Rectal smooth muscle tissue (tissue), 1 donor: Measurements from ENCODE around the gene GLI1.
"Not testable (repeated sequence)": the region's sequence is repeated elsewhere in the genome, so short reads cannot be mapped to it uniquely, and the experiment has no call there.

ENCODE experiments used
- H3K27ac ChIP-seq: one replicate; pipeline ENCODE4 v1.7.0; 2013; ENCODE audit warnings: low read depth, low read length, inconsistent platforms
- H3K27me3 ChIP-seq: one replicate; pipeline ENCODE4 v1.7.0; 2013; ENCODE audit warnings: low read length; ENCODE audit not compliant: control insufficient read depth, insufficient read depth
- H3K36me3 ChIP-seq: one replicate; pipeline ENCODE4 v1.7.0; 2013; ENCODE audit warnings: low read length; ENCODE audit not compliant: control insufficient read depth, insufficient read depth
- H3K4me1 ChIP-seq: one replicate; pipeline ENCODE4 v1.7.0; 2013; ENCODE audit warnings: low read length; ENCODE audit not compliant: control insufficient read depth, insufficient read depth
- H3K4me3 ChIP-seq: one replicate; pipeline ENCODE4 v1.7.0; 2013; ENCODE audit warnings: low read length
- H3K9ac ChIP-seq: one replicate; pipeline ENCODE4 v1.7.0; 2013; ENCODE audit warnings: low read length

GLI1 gene

DNA sequence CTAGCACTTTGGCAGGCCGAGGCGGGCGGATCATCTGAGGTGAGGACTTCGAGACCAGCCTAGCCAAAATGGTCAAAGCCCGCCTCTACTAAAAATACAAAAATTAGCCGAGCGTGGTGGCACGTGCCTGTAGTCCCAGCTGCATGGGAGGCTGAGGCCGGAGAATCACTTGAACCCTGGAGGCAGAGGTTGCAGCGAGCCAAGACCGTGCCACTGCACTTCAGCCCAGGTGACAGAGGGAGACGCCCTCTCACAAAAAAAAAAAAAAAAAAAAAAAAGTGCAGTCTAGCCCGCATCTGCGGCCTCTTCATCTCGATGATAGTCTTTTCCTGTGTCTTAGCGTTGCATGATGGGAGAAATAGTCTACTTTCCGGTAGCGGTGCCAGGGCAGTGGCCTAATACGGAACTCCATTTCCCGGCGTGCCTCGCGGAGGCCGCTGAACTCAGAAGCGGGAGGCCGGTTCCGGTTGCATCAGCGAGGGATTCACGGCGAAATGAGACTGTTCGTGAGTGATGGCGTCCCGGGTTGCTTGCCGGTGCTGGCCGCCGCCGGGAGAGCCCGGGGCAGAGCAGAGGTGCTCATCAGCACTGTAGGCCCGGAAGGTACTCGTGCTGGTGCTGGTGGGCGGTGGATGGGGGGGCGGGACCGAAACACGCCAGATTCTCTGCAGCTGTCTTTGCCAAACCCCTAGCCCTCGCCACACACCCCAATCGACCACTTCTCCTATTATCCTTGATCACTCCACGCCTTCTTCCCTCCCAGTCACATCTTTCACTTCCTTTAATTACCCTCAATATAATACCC, 28.2 kb downstream of the GLI1 start, which contains the start of gene MARS1:
Gene MARS1 (plus strand): TSS at position 472 of the 805 bp plus-strand sequence. CDS start 23 bp downstream, at position 495.
- peak within 1 kb of the TSS; percentile 99 for H3K4me3 ChIP-seq
- H3K27ac ChIP-seq, result peak within 1 kb of the TSS; percentile 78
- H3K9ac ChIP-seq, result peak within 1 kb of the TSS; percentile 97
- peaks cover 4% of the 10 kb centered on the region for H3K4me1 ChIP-seq
- H3K27me3 ChIP-seq, result no peaks in the 10 kb centered on the region
- peaks cover 8% of the 10 kb centered on the region for H3K36me3 ChIP-seq

- peaks cover 4% of the 10 kb centered on the region for H3K4me1 ChIP-seq
- H3K27me3 ChIP-seq, result no peaks in the 10 kb centered on the region
- H3K27ac ChIP-seq, result peak overlapping the region; percentile 78
- H3K4me3 ChIP-seq, result peak overlapping the region; percentile 99
- H3K9ac ChIP-seq, result peak overlapping the region; percentile 97
- peaks cover 8% of the 10 kb centered on the region for H3K36me3 ChIP-seq
Observed at GRCh38 chr12:57488402-57489156, 29.0 kb downstream of the GLI1 start.

GRCh38 chr12:57489157-57489641, 29.6 kb downstream of the GLI1 start:
- Histone ChIP-seq H3K27me3 (no peaks in the 10 kb centered on the region), H3K36me3 (peaks cover 8% of the 10 kb centered on the region), H3K4me3 (peak overlapping the region; percentile 11), H3K4me1 (peaks cover 4% of the 10 kb centered on the region), H3K9ac (no peak overlapping the region), H3K27ac (no peak overlapping the region)

- Histone ChIP-seq H3K27ac (no peak overlapping the region), H3K4me3 (no peak overlapping the region), H3K36me3 (peaks cover 8% of the 10 kb centered on the region), H3K9ac (no peak overlapping the region), H3K27me3 (no peaks in the 10 kb centered on the region), H3K4me1 (peaks cover 4% of the 10 kb centered on the region)
Observed at GRCh38 chr12:57490126-57490525, 30.5 kb downstream of the GLI1 start.

GRCh38 chr12:57491393-57492280, 32.1 kb downstream of the GLI1 start:
- H3K4me1 ChIP-seq, result peaks cover 4% of the 10 kb centered on the region
- no peaks in the 10 kb centered on the region for H3K27me3 ChIP-seq
- peaks cover 11% of the 10 kb centered on the region for H3K36me3 ChIP-seq

GRCh38 chr12:57495051-57495701, 35.6 kb downstream of the GLI1 start:
- not testable (repeated sequence) for H3K4me3 ChIP-seq, H3K27ac ChIP-seq

More at GRCh38 chr12:57491393-57492280, 32.1 kb downstream of the GLI1 start:
- Histone ChIP-seq H3K9ac (no peak overlapping the region), H3K4me3 (no peak overlapping the region), H3K27ac (no peak overlapping the region)

GRCh38 chr12:57496822-57497221, 37.2 kb downstream of the GLI1 start:
- H3K27ac ChIP-seq, result no peak overlapping the region
- H3K9ac ChIP-seq, result no peak overlapping the region
- no peaks in the 10 kb centered on the region for H3K4me1 ChIP-seq
- peaks cover 36% of the 10 kb centered on the region for H3K36me3 ChIP-seq
- no peaks in the 10 kb centered on the region for H3K27me3 ChIP-seq
- no peak overlapping the region for H3K4me3 ChIP-seq

More at GRCh38 chr12:57495051-57495701, 35.6 kb downstream of the GLI1 start:
- not testable (repeated sequence) for H3K4me1 ChIP-seq, H3K9ac ChIP-seq, H3K27me3 ChIP-seq
- peaks cover 25% of the 10 kb centered on the region for H3K36me3 ChIP-seq

DNA sequence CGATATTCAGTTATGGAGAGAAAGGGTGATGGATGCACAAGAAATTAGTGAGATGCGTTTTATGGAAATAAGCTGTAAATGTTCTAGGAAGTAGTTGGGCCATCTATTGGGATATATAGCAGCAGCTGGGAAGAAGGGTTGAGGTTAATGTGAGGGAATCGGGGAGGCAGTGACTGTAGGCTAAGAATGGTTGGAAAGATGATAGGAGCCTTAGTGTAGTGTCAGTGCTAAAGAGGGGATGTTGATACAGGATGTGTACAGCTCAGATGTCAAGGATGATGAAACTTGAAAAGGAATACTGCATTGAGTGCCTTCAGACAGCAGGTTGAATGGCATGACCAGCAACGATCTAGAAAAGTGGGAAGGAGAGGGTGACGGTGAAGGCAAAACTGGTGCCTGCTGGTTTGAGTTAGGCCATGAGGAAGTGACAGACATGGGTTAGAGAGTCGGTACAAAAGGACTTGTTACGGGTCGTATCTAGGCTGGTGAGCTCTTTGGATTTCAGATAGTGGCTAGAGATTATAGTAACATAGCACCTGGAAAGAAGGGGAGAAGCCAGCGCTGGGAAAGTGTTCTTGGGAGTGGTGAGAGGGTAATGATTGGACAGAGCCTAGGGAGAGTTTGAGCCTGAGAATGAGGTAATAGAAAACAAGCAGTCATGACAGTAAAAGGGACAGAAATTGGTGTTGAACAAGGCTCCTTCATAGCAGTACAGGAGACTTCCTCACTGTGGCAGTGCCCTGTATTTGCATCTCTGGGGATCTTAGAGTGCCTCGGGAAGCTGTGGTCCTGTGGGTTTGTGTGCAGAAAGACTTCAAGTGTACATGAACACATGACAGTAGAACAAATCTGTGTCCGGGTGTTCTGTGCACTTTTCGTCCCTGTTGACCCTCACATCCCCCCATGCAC, 37.9 kb downstream of the GLI1 start:
- H3K4me3 ChIP-seq, result no peak overlapping the region

DNA sequence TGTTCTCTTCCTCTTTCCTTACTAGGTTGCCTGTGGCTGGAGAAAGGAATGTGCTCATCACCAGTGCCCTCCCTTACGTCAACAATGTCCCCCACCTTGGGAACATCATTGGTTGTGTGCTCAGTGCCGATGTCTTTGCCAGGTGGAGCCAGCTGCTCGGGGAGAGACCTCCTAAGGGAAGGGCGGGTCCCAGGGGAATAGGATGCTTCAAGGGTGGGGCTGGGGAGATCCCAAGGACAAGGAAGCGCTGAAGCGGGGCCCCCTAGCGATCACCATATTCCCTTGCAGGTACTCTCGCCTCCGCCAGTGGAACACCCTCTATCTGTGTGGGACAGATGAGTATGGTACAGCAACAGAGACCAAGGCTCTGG, 38.5 kb downstream of the GLI1 start:
- no peaks in the 10 kb centered on the region for H3K4me1 ChIP-seq
- no peaks in the 10 kb centered on the region for H3K27me3 ChIP-seq
- H3K36me3 ChIP-seq, result peaks cover 40% of the 10 kb centered on the region
- H3K9ac ChIP-seq, result no peak overlapping the region
- no peak overlapping the region for H3K4me3 ChIP-seq
- H3K27ac ChIP-seq, result no peak overlapping the region

More for the DNA sequence above, 37.9 kb downstream of the GLI1 start:
- H3K27ac ChIP-seq, result no peak overlapping the region
- H3K9ac ChIP-seq, result no peak overlapping the region
- no peaks in the 10 kb centered on the region for H3K4me1 ChIP-seq
- H3K27me3 ChIP-seq, result no peaks in the 10 kb centered on the region
- H3K36me3 ChIP-seq, result peaks cover 40% of the 10 kb centered on the region

DNA sequence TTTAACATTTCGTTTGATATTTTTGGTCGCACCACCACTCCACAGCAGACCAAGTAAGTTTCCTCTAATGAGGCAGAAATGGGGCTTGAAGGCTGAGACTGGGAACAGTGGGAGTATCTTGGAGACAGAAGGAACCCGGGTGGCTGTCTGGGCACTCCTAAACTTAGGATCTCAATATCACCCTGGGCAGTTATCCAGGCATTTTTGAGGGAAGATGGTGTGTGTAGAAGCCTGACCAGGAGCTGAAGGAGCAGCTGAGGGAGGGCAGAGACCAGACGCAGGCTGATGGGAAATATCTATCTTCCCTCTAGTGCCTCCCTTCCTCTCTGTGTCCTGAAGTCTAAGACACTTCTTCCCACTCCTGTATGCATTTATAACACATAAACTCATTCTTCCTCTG, 39.0 kb downstream of the GLI1 start:
- no peak overlapping the region for H3K9ac ChIP-seq
- peaks cover 40% of the 10 kb centered on the region for H3K36me3 ChIP-seq
- H3K27ac ChIP-seq, result no peak overlapping the region
- no peaks in the 10 kb centered on the region for H3K27me3 ChIP-seq
- H3K4me1 ChIP-seq, result no peaks in the 10 kb centered on the region
- no peak overlapping the region for H3K4me3 ChIP-seq

- H3K4me3 ChIP-seq, result no peak overlapping the region
- H3K4me1 ChIP-seq, result no peaks in the 10 kb centered on the region
- no peaks in the 10 kb centered on the region for H3K27me3 ChIP-seq
- H3K27ac ChIP-seq, result no peak overlapping the region
- H3K9ac ChIP-seq, result no peak overlapping the region
- H3K36me3 ChIP-seq, result peaks cover 44% of the 10 kb centered on the region
Observed at GRCh38 chr12:57500213-57500612, 40.6 kb downstream of the GLI1 start.
